ENCODE measurements around the gene USP17L13. TPM values are rescaled to one million over a fixed set of nuclear protein-coding genes. Genes with fewer than 3 reads are reported as not detected.
"Not testable (repeated sequence)": the region's sequence is repeated elsewhere in the genome, so short reads cannot be mapped to it uniquely, and the experiment has no call there.

The USP17L13 gene, protein sequence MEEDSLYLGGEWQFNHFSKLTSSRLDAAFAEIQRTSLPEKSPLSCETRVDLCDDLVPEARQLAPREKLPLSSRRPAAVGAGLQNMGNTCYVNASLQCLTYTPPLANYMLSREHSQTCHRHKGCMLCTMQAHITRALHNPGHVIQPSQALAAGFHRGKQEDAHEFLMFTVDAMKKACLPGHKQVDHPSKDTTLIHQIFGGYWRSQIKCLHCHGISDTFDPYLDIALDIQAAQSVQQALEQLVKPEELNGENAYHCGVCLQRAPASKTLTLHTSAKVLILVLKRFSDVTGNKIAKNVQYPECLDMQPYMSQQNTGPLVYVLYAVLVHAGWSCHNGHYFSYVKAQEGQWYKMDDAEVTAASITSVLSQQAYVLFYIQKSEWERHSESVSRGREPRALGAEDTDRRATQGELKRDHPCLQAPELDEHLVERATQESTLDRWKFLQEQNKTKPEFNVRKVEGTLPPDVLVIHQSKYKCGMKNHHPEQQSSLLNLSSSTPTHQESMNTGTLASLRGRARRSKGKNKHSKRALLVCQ
- total RNA-seq = not detected

DNA sequence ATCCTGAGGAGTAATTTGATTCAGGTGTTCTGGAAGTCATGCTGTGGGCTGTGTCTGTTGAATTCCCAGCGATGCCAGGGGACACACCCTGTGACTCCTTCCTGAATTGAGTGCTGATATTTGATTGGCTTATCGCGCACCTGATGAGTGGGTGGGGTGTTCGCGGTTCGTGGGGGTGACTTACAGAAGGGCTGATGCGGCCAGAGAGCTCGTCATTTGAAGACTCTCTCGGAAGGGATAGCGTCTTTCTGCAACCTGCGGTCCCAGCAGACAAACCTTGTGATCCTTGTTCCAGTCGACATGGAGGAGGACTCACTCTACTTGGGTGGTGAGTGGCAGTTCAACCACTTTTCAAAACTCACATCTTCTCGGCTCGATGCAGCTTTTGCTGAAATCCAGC, at the start of gene USP17L13:
TSS of gene USP17L13 (plus strand) at position 301 of the 400 bp plus-strand sequence. CDS start at position 301, 0 bp downstream.
- H3K9me3 ChIP-seq; intact Hi-C loops (cut with DNase I): not testable (repeated sequence)

GRCh38 chr4:9210357-9210756, 14.3 kb upstream of the USP17L13 start, which contains the start of gene USP17L10:
Gene USP17L10 (plus strand): TSS chr4:9210657. CDS start chr4:9210657, 0 bp downstream.
- DNase-seq (ENCODE audit: low spot score in 2 of 2); H3K27me3 ChIP-seq; H3K4me1 ChIP-seq; intact Hi-C loops (cut with DNase I); H3K36me3 ChIP-seq; H3K9me3 ChIP-seq; H3K27ac ChIP-seq; H3K4me3 ChIP-seq: not testable (repeated sequence)

More for the DNA sequence above, at the start of gene USP17L13:
- not testable (repeated sequence) for H3K27me3 ChIP-seq; H3K27ac ChIP-seq; H3K4me1 ChIP-seq; H3K36me3 ChIP-seq; H3K4me3 ChIP-seq; DNase-seq (ENCODE audit: low spot score in 2 of 2)

GRCh38 chr4:9214701-9215100, 10.0 kb upstream of the USP17L13 start:
- H3K36me3 ChIP-seq; H3K4me3 ChIP-seq; H3K4me1 ChIP-seq; H3K9me3 ChIP-seq; H3K27me3 ChIP-seq; H3K27ac ChIP-seq; intact Hi-C loops (cut with DNase I): not testable (repeated sequence)
- DNase-seq (ENCODE audit: low spot score in 2 of 2) = peak; percentile 3 to 21

- H3K27me3 ChIP-seq; H3K4me1 ChIP-seq; H3K36me3 ChIP-seq; H3K27ac ChIP-seq; intact Hi-C loops (cut with DNase I); H3K4me3 ChIP-seq; DNase-seq (ENCODE audit: low spot score in 2 of 2); H3K9me3 ChIP-seq: not testable (repeated sequence)
These were observed 9.6 kb upstream of the USP17L13 start, which contains the start of gene USP17L11 for GRCh38 chr4:9215105-9215504. Gene USP17L11 (plus strand): TSS chr4:9215405. CDS start chr4:9215405, 0 bp downstream.

DNA sequence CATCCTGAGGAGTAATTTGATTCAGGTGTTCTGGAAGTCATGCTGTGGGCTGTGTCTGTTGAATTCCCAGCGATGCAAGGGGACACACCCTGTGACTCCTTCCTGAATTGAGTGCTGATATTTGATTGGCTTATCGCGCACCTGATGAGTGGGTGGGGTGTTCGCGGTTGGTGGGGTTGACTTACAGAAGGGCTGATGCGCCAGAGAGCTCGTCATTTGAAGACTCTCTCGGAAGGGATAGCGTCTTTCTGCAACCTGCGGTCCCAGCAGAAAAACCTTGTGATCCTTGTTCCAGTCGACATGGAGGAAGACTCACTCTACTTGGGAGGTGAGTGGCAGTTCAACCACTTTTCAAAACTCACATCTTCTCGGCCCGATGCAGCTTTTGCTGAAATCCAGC, 4.8 kb upstream of the USP17L13 start, which contains the start of gene USP17L12:
TSS of gene USP17L12 (plus strand) at position 301 of the 400 bp plus-strand sequence. CDS start at position 301, 0 bp downstream.
- H3K27me3 ChIP-seq; H3K4me1 ChIP-seq; H3K4me3 ChIP-seq; intact Hi-C loops (cut with DNase I); H3K27ac ChIP-seq; H3K9me3 ChIP-seq; DNase-seq (ENCODE audit: low spot score in 2 of 2); H3K36me3 ChIP-seq: not testable (repeated sequence)

DNA sequence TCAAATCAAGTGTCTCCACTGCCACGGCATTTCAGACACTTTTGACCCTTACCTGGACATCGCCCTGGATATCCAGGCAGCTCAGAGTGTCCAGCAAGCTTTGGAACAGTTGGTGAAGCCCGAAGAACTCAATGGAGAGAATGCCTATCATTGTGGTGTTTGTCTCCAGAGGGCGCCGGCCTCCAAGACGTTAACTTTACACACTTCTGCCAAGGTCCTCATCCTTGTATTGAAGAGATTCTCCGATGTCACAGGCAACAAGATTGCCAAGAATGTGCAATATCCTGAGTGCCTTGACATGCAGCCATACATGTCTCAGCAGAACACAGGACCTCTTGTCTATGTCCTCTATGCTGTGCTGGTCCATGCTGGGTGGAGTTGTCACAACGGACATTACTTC, 5.6 kb downstream of the USP17L13 start:
- H3K27me3 ChIP-seq; H3K4me1 ChIP-seq; H3K27ac ChIP-seq; intact Hi-C loops (cut with DNase I); H3K4me3 ChIP-seq; H3K36me3 ChIP-seq; H3K9me3 ChIP-seq: not testable (repeated sequence)
- DNase-seq (ENCODE audit: low spot score in 2 of 2) = peak in 1 of 2 donors; percentile 39

GRCh38 chr4:9234085-9234484, 9.4 kb downstream of the USP17L13 start, which contains the start of gene USP17L15:
Gene USP17L15 (plus strand): TSS chr4:9234385. CDS start chr4:9234385, 0 bp downstream.
- H3K27ac ChIP-seq; H3K9me3 ChIP-seq; H3K27me3 ChIP-seq; DNase-seq (ENCODE audit: low spot score in 2 of 2); H3K4me3 ChIP-seq; intact Hi-C loops (cut with DNase I); H3K4me1 ChIP-seq; H3K36me3 ChIP-seq: not testable (repeated sequence)

DNA sequence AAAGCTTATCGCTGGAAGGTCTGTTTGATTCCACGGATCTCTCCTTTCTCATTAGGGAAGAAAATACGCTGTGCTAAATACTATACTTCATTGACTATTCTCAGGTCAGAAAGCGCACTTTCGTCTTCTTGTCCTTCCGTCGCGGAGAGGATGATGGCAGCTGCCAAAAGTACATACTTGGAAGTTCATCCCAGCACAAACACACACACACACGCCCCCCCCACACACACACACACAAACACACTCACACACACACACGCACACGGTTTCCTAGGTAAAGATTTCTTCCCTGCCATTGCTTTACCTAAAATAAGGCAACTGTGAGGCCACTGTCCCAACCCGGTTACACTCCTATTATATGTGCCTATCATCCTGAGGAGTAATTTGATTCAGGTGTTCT, 13.8 kb downstream of the USP17L13 start:
- H3K4me3 ChIP-seq; H3K27me3 ChIP-seq; H3K9me3 ChIP-seq; H3K36me3 ChIP-seq; intact Hi-C loops (cut with DNase I); H3K4me1 ChIP-seq; H3K27ac ChIP-seq: not testable (repeated sequence)
- DNase-seq (ENCODE audit: low spot score in 2 of 2) = peak in 1 of 2 donors; percentile 38

DNA sequence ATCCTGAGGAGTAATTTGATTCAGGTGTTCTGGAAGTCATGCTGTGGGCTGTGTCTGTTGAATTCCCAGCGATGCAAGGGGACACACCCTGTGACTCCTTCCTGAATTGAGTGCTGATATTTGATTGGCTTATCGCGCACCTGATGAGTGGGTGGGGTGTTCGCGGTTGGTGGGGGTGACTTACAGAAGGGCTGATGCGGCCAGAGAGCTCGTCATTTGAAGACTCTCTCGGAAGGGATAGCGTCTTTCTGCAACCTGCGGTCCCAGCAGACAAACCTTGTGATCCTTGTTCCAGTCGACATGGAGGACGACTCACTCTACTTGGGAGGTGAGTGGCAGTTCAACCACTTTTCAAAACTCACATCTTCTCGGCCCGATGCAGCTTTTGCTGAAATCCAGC, 18.9 kb downstream of the USP17L13 start, which contains the start of gene USP17L17:
TSS of gene USP17L17 (plus strand) at position 301 of the 400 bp plus-strand sequence. CDS start at position 301, 0 bp downstream.
- DNase-seq (ENCODE audit: low spot score in 2 of 2); H3K4me1 ChIP-seq; H3K9me3 ChIP-seq; intact Hi-C loops (cut with DNase I); H3K36me3 ChIP-seq; H3K27ac ChIP-seq; H3K27me3 ChIP-seq; H3K4me3 ChIP-seq: not testable (repeated sequence)

GRCh38 chr4:9247953-9248680, 23.4 kb downstream of the USP17L13 start, which contains the start of gene USP17L18:
Gene USP17L18 (plus strand): TSS chr4:9248630. CDS start chr4:9248630, 0 bp downstream.
- intact Hi-C loops (cut with DNase I) = not testable (repeated sequence)
- DNase-seq (ENCODE audit: low spot score in 2 of 2) = peak; percentile 4 to 60

GRCh38 chr4:9253078-9253477, 28.4 kb downstream of the USP17L13 start, which contains the start of gene USP17L19:
Gene USP17L19 (plus strand): TSS chr4:9253378. CDS start chr4:9253378, 0 bp downstream.
- H3K36me3 ChIP-seq; H3K27ac ChIP-seq; H3K4me1 ChIP-seq; H3K4me3 ChIP-seq; H3K9me3 ChIP-seq; intact Hi-C loops (cut with DNase I); H3K27me3 ChIP-seq; DNase-seq (ENCODE audit: low spot score in 2 of 2): not testable (repeated sequence)

More at GRCh38 chr4:9247953-9248680, 23.4 kb downstream of the USP17L13 start, which contains the start of gene USP17L18:
- H3K36me3 ChIP-seq, H3K4me1 ChIP-seq, H3K9me3 ChIP-seq, H3K4me3 ChIP-seq, H3K27me3 ChIP-seq, H3K27ac ChIP-seq: not testable (repeated sequence)

DNA sequence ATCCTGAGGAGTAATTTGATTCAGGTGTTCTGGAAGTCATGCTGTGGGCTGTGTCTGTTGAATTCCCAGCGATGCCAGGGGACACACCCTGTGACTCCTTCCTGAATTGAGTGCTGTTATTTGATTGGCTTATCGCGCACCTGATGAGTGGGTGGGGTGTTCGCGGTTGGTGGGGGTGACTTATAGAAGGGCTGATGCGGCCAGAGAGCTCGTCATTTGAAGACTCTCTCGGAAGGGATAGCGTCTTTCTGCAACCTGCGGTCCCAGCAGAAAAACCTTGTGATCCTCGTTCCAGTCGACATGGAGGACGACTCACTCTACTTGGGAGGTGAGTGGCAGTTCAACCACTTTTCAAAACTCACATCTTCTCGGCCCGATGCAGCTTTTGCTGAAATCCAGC, 33.1 kb downstream of the USP17L13 start, which contains the start of gene USP17L20:
TSS of gene USP17L20 (plus strand) at position 301 of the 400 bp plus-strand sequence. CDS start at position 301, 0 bp downstream.
- H3K4me3 ChIP-seq; H3K4me1 ChIP-seq; H3K27ac ChIP-seq; intact Hi-C loops (cut with DNase I); H3K36me3 ChIP-seq; H3K9me3 ChIP-seq; DNase-seq (ENCODE audit: low spot score in 2 of 2); H3K27me3 ChIP-seq: not testable (repeated sequence)

GRCh38 chr4:9262572-9262971, 37.9 kb downstream of the USP17L13 start, which contains the start of gene USP17L21:
Gene USP17L21 (plus strand): TSS chr4:9262872. CDS start chr4:9262872, 0 bp downstream.
- H3K27me3 ChIP-seq; intact Hi-C loops (cut with DNase I); H3K9me3 ChIP-seq; H3K4me3 ChIP-seq; H3K27ac ChIP-seq; H3K4me1 ChIP-seq; H3K36me3 ChIP-seq; DNase-seq (ENCODE audit: low spot score in 2 of 2): not testable (repeated sequence)

All from ascending aorta (tissue), 2 donors.